H9 (cell line): ENCODE results near the gene CPT1C. TPM values are rescaled to one million over a fixed set of nuclear protein-coding genes. Genes with fewer than 3 reads are reported as not detected.

ENCODE experiments used
- DNase-seq: peaks from one replicate; pipeline ENCODE4 v3.0.0-alpha.2; 2017
- H2AFZ ChIP-seq: one replicate; pipeline ENCODE4 v1.6.1; 2013; ENCODE audit warnings: mild to moderate bottlenecking, low read length, control low read depth, moderate library complexity
- H2AK5ac ChIP-seq: 2 replicates; pipeline ENCODE4 v1.6.1; 2013; ENCODE audit warnings: low read length, control low read depth, mixed read lengths; ENCODE audit not compliant: insufficient read length
- H2BK120ac ChIP-seq: one replicate; pipeline ENCODE4 v1.6.1; 2013; ENCODE audit warnings: low read depth, mild to moderate bottlenecking, low read length, control low read depth, inconsistent platforms; ENCODE audit not compliant: poor library complexity, severe bottlenecking
- H2BK12ac ChIP-seq: 2 replicates; pipeline ENCODE4 v1.6.1; 2013; ENCODE audit warnings: low read length, control low read depth, mixed read lengths, low read depth; ENCODE audit not compliant: insufficient read length
- H2BK15ac ChIP-seq: 2 replicates; pipeline ENCODE4 v1.6.1; 2013; ENCODE audit warnings: low read depth, low read length, control low read depth
- H2BK20ac ChIP-seq: one replicate; pipeline ENCODE4 v1.6.1; 2013; ENCODE audit warnings: low read depth, mild to moderate bottlenecking, low read length, control low read depth, inconsistent platforms; ENCODE audit not compliant: poor library complexity, severe bottlenecking
- H2BK5ac ChIP-seq: 2 replicates; pipeline ENCODE4 v1.6.1; 2013; ENCODE audit warnings: low read length, control low read depth, mixed read lengths; ENCODE audit not compliant: insufficient read length
- H3K14ac ChIP-seq: 2 replicates; pipeline ENCODE4 v1.6.1; 2013; ENCODE audit warnings: low read length, control low read depth; ENCODE audit not compliant: insufficient read depth
- H3K18ac ChIP-seq: 2 replicates; pipeline ENCODE4 v1.6.1; 2013; ENCODE audit warnings: low read depth, mild to moderate bottlenecking, mixed read lengths, low read length, control low read depth; ENCODE audit not compliant: insufficient read length
- H3K23ac ChIP-seq: 2 replicates; pipeline ENCODE4 v1.6.1; 2013; ENCODE audit warnings: low read length, control low read depth, mixed read lengths, low read depth; ENCODE audit not compliant: insufficient read length
- H3K23me2 ChIP-seq: 2 replicates; pipeline ENCODE4 v1.6.1; 2013; ENCODE audit warnings: low read depth, mild to moderate bottlenecking, mixed read lengths, low read length, control low read depth; ENCODE audit not compliant: insufficient read length, poor library complexity, severe bottlenecking
- H3K27ac ChIP-seq: 2 replicates; pipeline ENCODE4 v1.5.1; 2013; ENCODE audit warnings: low read length, control low read depth, mixed read lengths, low read depth; ENCODE audit not compliant: insufficient read length
- H3K27me3 ChIP-seq: 2 replicates; pipeline ENCODE4 v1.6.1; 2013; ENCODE audit warnings: low read length, control low read depth, inconsistent platforms; ENCODE audit not compliant: insufficient read depth
- H3K4ac ChIP-seq: 2 replicates; pipeline ENCODE4 v1.6.1; 2013; ENCODE audit warnings: low read depth, mild to moderate bottlenecking, control low read depth, inconsistent platforms, low read length, moderate library complexity
- H3K4me1 ChIP-seq: 2 replicates; pipeline ENCODE4 v1.6.1; 2013; ENCODE audit warnings: low read length, control low read depth, inconsistent platforms; ENCODE audit not compliant: insufficient read depth
- H3K4me2 ChIP-seq: 2 replicates; pipeline ENCODE4 v1.6.1; 2013; ENCODE audit warnings: low read length, control low read depth, mixed read lengths; ENCODE audit not compliant: insufficient read length, insufficient read depth
- H3K56ac ChIP-seq: 2 replicates; pipeline ENCODE4 v1.6.1; 2013; ENCODE audit warnings: low read depth, mild to moderate bottlenecking, mixed read lengths, low read length, control low read depth; ENCODE audit not compliant: insufficient read length
- H3K79me1 ChIP-seq: 2 replicates; pipeline ENCODE4 v1.6.1; 2013; ENCODE audit warnings: low read depth, mild to moderate bottlenecking, moderate library complexity, low read length, control low read depth, inconsistent platforms; ENCODE audit not compliant: insufficient read depth, poor library complexity, severe bottlenecking
- H3K79me2 ChIP-seq: 2 replicates; pipeline ENCODE4 v1.6.1; 2013; ENCODE audit warnings: low read length, control low read depth, inconsistent platforms; ENCODE audit not compliant: insufficient read depth
- H3K9ac ChIP-seq: 2 replicates; pipeline ENCODE4 v1.6.1; 2013; ENCODE audit warnings: low read length, control low read depth, mixed read lengths; ENCODE audit not compliant: insufficient read length; ENCODE audit errors: extremely low read depth
- H3K9me3 ChIP-seq: one replicate; pipeline ENCODE4 v1.6.1; 2013; ENCODE audit warnings: low read depth, low read length, inconsistent platforms; ENCODE audit not compliant: control insufficient read depth
- H3T11ph ChIP-seq: one replicate; pipeline ENCODE4 v1.6.1; 2013; ENCODE audit warnings: mild to moderate bottlenecking, low read length, control low read depth, inconsistent platforms
- H4K20me1 ChIP-seq: one replicate; pipeline ENCODE4 v1.6.1; 2013; ENCODE audit not compliant: control insufficient read depth, insufficient read length, insufficient read depth
- H4K5ac ChIP-seq: 2 replicates; pipeline ENCODE4 v1.6.1; 2013; ENCODE audit warnings: low read depth, mild to moderate bottlenecking, mixed read lengths, low read length, control low read depth; ENCODE audit not compliant: insufficient read length
- H4K8ac ChIP-seq: replicated peaks from 2 replicates; pipeline ENCODE4 v1.6.1; 2013; ENCODE audit warnings: low read length, control low read depth, mixed read lengths, low read depth; ENCODE audit not compliant: insufficient read length
- H4K91ac ChIP-seq: 2 replicates; pipeline ENCODE4 v1.6.1; 2013; ENCODE audit warnings: low read depth, mild to moderate bottlenecking, moderate library complexity, mixed read lengths, low read length, control low read depth; ENCODE audit not compliant: insufficient read length
- H3K27ac Mint-ChIP-seq, 3 experiments: 2 replicates in 2 of 3; 3 replicates in 1 of 3; pipeline ENCODE4 v1.8.0; 2020 to 2021; ENCODE audit warnings: mixed read lengths in 3 of 3, mild to moderate bottlenecking in 1 of 3, moderate library complexity in 1 of 3
- H3K27me3 Mint-ChIP-seq: 2 replicates; pipeline ENCODE4 v1.8.0; 2021; ENCODE audit warnings: low read depth, mild to moderate bottlenecking, moderate library complexity, mixed read lengths
- H3K36me3 Mint-ChIP-seq, 3 experiments: 2 replicates in 2 of 3; 3 replicates in 1 of 3; pipeline ENCODE4 v1.8.0; 2020 to 2021; ENCODE audit warnings: low read depth in 3 of 3, mixed read lengths in 3 of 3; ENCODE audit not compliant: insufficient read depth in 1 of 3
- H3K4me1 Mint-ChIP-seq, 2 experiments: 2 replicates each; pipeline ENCODE4 v1.8.0; 2020; ENCODE audit warnings: mixed read lengths in 2 of 2
- H3K4me3 Mint-ChIP-seq, 2 experiments: 2 replicates in 1 of 2; 3 replicates in 1 of 2; pipeline ENCODE4 v1.8.0; 2020 to 2021; ENCODE audit warnings: mild to moderate bottlenecking in 2 of 2, mixed read lengths in 2 of 2, moderate library complexity in 1 of 2
- H3K9me3 Mint-ChIP-seq, 2 experiments: 2 replicates in 1 of 2; 3 replicates in 1 of 2; pipeline ENCODE4 v1.8.0; 2020; ENCODE audit warnings: mild to moderate bottlenecking in 2 of 2, mixed read lengths in 2 of 2, moderate library complexity in 1 of 2
- WGBS: extraction: QIAGEN DNeasy Blood & Tissue Kit; methylation state at CpG from one replicate; pipeline ENCODE4 v1.1.7; 2013; ENCODE audit warnings: missing lambda C conversion rate, low lambda C conversion rate, mixed read lengths; ENCODE audit not compliant: insufficient read length; ENCODE audit errors: extremely low coverage; 5-methylcytosine and 5-hydroxymethylcytosine counted together
- total RNA-seq: library from RNA; stranded (reverse); gene quantifications from 2 replicates; pipeline ENCODE4 v1.2.1, GENCODE V29; 2021
- TF ChIP-seq, protein P1 (sequence below): fragments of 200-600 bp; sonication (generic); conservative IDR thresholded peaks from 3 replicates; pipeline ENCODE4 v1.8.0; 2021; ENCODE audit warnings: antibody characterized with exemption, mild to moderate bottlenecking

CPT1C gene
- total RNA-seq, 1 experiment from 2014 or later: 74.6 TPM

DNA sequence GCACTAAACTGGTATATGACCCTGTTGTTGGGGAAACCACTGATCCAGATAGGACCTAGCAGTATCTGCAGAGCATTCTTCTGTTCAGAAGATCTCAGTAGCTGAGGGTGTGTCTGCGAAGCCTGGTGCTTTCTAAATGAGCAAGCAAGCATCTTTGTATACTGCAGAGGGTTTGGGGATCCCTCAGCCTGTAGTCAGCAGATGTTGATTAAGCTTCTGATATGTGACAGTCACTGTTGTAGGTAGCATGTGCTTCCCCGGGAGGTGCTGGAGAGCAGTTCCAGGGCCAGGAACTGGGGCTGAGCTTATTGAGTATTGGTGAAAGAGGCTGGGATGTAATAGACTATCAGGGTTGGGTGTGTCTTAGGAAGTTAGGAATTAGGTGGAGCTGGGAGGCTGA is 47.5 kb upstream of the CPT1C start:
- Histone ChIP-seq H3K14ac (no peak overlapping the region), H3K79me1 (peaks cover 13% of the 10 kb centered on the region), H3K18ac (no peak overlapping the region), H3K27me3 (no peaks in the 10 kb centered on the region), H4K20me1 (no peaks in the 10 kb centered on the region), H2AK5ac (no peak overlapping the region), H3K27ac (no peak overlapping the region), H3K23ac (no peak overlapping the region), H3T11ph (no peak overlapping the region), H2BK20ac (no peak overlapping the region), H3K9me3 (no peaks in the 10 kb centered on the region), H2BK120ac (no peak overlapping the region), H3K4me2 (no peak overlapping the region), H4K5ac (no peak overlapping the region), H3K4me1 (no peaks in the 10 kb centered on the region; the same call in 1 of the 2 replicates), H2BK12ac (no peak overlapping the region), H3K23me2 (peaks cover 20% of the 10 kb centered on the region), H2BK5ac (no peak overlapping the region), H3K9ac (no peak overlapping the region), H2AFZ (no peak overlapping the region), H4K8ac (no peak overlapping the region), H3K56ac (no peak overlapping the region), H3K4ac (no peak overlapping the region), H3K79me2 (peaks cover 9% of the 10 kb centered on the region), H4K91ac (no peak overlapping the region), H2BK15ac (no peak overlapping the region)
- Mint-ChIP-seq H3K4me1 (peaks cover 40 to 50% of the 10 kb centered on the region in 2 experiments), H3K9me3 (no peaks in the 10 kb centered on the region; a peak in 2 of 5 replicates), H3K27ac (peak overlapping the region in 2 of 3 experiments; percentile 49 to 94; a peak in 4 of 7 replicates), H3K27me3 (peaks cover 12% of the 10 kb centered on the region), H3K4me3 (peak overlapping the region; percentile 94 to 99), H3K36me3 (peaks cover 21 to 39% (median 32%) of the 10 kb centered on the region in 3 experiments)
- no peak for DNase-seq
- TF ChIP-seq, protein P1, sequence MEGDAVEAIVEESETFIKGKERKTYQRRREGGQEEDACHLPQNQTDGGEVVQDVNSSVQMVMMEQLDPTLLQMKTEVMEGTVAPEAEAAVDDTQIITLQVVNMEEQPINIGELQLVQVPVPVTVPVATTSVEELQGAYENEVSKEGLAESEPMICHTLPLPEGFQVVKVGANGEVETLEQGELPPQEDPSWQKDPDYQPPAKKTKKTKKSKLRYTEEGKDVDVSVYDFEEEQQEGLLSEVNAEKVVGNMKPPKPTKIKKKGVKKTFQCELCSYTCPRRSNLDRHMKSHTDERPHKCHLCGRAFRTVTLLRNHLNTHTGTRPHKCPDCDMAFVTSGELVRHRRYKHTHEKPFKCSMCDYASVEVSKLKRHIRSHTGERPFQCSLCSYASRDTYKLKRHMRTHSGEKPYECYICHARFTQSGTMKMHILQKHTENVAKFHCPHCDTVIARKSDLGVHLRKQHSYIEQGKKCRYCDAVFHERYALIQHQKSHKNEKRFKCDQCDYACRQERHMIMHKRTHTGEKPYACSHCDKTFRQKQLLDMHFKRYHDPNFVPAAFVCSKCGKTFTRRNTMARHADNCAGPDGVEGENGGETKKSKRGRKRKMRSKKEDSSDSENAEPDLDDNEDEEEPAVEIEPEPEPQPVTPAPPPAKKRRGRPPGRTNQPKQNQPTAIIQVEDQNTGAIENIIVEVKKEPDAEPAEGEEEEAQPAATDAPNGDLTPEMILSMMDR: no peak
- WGBS: no CpG with 5 or more reads among the region's 2 CpGs
